ENCODE results near the gene BMP2K.

DNA sequence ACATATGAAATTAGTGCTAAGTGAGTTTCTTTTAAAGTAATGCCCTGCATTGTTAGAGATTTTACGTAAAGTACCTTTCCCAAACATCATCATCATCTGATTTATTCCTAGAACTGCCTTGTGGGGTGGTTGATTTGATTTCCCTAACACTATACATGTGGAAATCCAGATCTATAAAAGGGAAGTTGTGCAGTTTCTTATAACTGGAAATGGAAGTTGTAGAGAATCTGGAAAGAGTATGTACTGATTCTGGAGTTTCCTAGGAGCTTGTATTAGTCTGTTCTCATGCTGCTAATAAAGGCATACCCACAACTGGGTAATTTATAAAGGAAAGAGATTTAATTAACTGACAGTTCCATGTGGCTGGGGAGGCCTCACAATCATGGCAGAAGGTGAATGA is 47.9 kb downstream of the BMP2K start:
- TF ChIP-seq, protein P1, sequence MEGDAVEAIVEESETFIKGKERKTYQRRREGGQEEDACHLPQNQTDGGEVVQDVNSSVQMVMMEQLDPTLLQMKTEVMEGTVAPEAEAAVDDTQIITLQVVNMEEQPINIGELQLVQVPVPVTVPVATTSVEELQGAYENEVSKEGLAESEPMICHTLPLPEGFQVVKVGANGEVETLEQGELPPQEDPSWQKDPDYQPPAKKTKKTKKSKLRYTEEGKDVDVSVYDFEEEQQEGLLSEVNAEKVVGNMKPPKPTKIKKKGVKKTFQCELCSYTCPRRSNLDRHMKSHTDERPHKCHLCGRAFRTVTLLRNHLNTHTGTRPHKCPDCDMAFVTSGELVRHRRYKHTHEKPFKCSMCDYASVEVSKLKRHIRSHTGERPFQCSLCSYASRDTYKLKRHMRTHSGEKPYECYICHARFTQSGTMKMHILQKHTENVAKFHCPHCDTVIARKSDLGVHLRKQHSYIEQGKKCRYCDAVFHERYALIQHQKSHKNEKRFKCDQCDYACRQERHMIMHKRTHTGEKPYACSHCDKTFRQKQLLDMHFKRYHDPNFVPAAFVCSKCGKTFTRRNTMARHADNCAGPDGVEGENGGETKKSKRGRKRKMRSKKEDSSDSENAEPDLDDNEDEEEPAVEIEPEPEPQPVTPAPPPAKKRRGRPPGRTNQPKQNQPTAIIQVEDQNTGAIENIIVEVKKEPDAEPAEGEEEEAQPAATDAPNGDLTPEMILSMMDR (IDR thresholded peaks at IDR 0.05; ENCODE audit: poor library complexity), result no peak
- no peak for TF ChIP-seq EZH2 (IDR thresholded peaks at IDR 0.05; ENCODE audit: borderline replicate concordance)
